Measurements from ENCODE around the gene MAG.

- TF ChIP-seq POLR2A (IDR thresholded peaks at IDR 0.05) (no peak), CTCF (IDR thresholded peaks at IDR 0.05) (no peak)
Observed at GRCh38 chr19:35362261-35363000, 70.5 kb downstream of the MAG start.
